K562 (cell line): ENCODE data around the gene PLEKHM3. TPM values are rescaled to one million over a fixed set of nuclear protein-coding genes. Genes with fewer than 3 reads are reported as not detected.

Source experiments
- ATAC-seq: fragments of 200-7000 bp; cut with Tn5 transposase; 3 replicates; pipeline ENCODE4 v1.9.1; 2020; ENCODE audit warnings: moderate library complexity
- BruUV-seq: library from RNA; stranded (reverse); fragments of 400-500 nt; replicated peaks from 2 replicates; lab custom pipeline; 2021; lab: Mats Ljungman, UMichigan
- CTCF ChIA-PET: fragments of 300-600 bp; formaldehyde crosslinking; extraction: SDS; loops from one replicate; lab custom pipeline; 2021; ENCODE audit warnings: low intra/inter-chr PET ratio; lab: Yijun Ruan, JAX
- POLR2A ChIA-PET: fragments of 300-600, 350-650 bp; sonication (Branson Sonifier 250); formaldehyde crosslinking; extraction: SDS; loops from one replicate; lab custom pipeline; 2021; ENCODE audit warnings: antibody characterized with exemption, inconsistent platforms; lab: Yijun Ruan, JAX
- DNase-seq, 4 experiments: peaks; one replicate each; pipeline versions ENCODE4 v3.0.0 to v3.0.0-alpha.2; 2011 to 2018; ENCODE audit warnings: low spot score in 3 of 4, mixed read lengths in 3 of 4; ENCODE audit errors: extremely low read depth in 1 of 4
- FAIRE-seq: peaks from 2 replicates; lab custom pipeline; 2011; peaks lifted over from hg19 to GRCh38; lab: Jason Lieb, UNC
- H2AFZ ChIP-seq: 2 replicates; pipeline ENCODE4 v1.6.0; 2011; ENCODE audit warnings: low read depth, low read length, control low read depth, inconsistent platforms
- H3K27ac ChIP-seq: fragments of 200-600 bp; 3 replicates; pipeline ENCODE4 v1.8.0; 2011; ENCODE audit warnings: low read depth, mild to moderate bottlenecking, control low read depth, inconsistent platforms, low read length, moderate library complexity, mixed read lengths; ENCODE audit errors: extremely low read depth
- H3K27me3 ChIP-seq, 2 experiments: fragments of 300-600 bp in 1 of 2; 2 replicates in 1 of 2; 3 replicates in 1 of 2; pipeline versions ENCODE4 v1.6.0 to v1.8.0; 2011; ENCODE audit warnings: inconsistent platforms in 2 of 2, low read length in 2 of 2, mild to moderate bottlenecking in 1 of 2, mixed read lengths in 1 of 2, moderate library complexity in 1 of 2; ENCODE audit not compliant: control insufficient read depth in 2 of 2, insufficient read depth in 2 of 2
- H3K36me3 ChIP-seq: fragments of 300-600 bp; 3 replicates; pipeline ENCODE4 v1.8.0; 2011; ENCODE audit warnings: mild to moderate bottlenecking, low read length, inconsistent platforms; ENCODE audit not compliant: control insufficient read depth, insufficient read depth
- H3K4me1 ChIP-seq, 2 experiments: fragments of 200-600 bp in 1 of 2; replicated peaks in 1 of 2; 2 replicates in 1 of 2; 3 replicates in 1 of 2; pipeline versions ENCODE4 v1.5.1 to v1.8.0; 2011; ENCODE audit warnings: inconsistent platforms in 2 of 2, low read length in 2 of 2, mild to moderate bottlenecking in 1 of 2, mixed read lengths in 1 of 2, moderate library complexity in 1 of 2; ENCODE audit not compliant: control insufficient read depth in 2 of 2, insufficient read depth in 2 of 2
- H3K4me2 ChIP-seq: 2 replicates; pipeline ENCODE4 v1.6.1; 2011; ENCODE audit warnings: low read length, control low read depth, inconsistent platforms, mixed read lengths; ENCODE audit not compliant: insufficient read depth
- H3K4me3 ChIP-seq: fragments of 200-600 bp; sonication (generic), shearing (Covaris generic); 2 replicates; pipeline ENCODE4 v1.5.1; 2016; ENCODE audit warnings: control low read depth, inconsistent platforms
- H3K79me2 ChIP-seq: fragments of 200-600 bp; 3 replicates; pipeline ENCODE4 v1.8.0; 2011; ENCODE audit warnings: low read length, inconsistent platforms; ENCODE audit not compliant: control insufficient read depth, insufficient read depth
- H3K9ac ChIP-seq, 2 experiments: 2 replicates each; pipeline versions ENCODE4 v1.6.0 to v1.6.1; 2011; ENCODE audit warnings: low read depth in 2 of 2, low read length in 2 of 2, control low read depth in 1 of 2, inconsistent platforms in 1 of 2, mild to moderate bottlenecking in 1 of 2, mixed read lengths in 1 of 2; ENCODE audit not compliant: insufficient read depth in 1 of 2
- H3K9me1 ChIP-seq: one replicate; pipeline ENCODE4 v1.6.0; 2011; ENCODE audit warnings: inconsistent platforms, mild to moderate bottlenecking, low read length, moderate library complexity; ENCODE audit not compliant: control insufficient read depth, insufficient read depth
- H3K9me3 ChIP-seq: replicated peaks from 2 replicates; pipeline ENCODE4 v1.5.1; 2011; ENCODE audit warnings: low read depth, low read length, inconsistent platforms; ENCODE audit not compliant: control insufficient read depth, insufficient read depth
- H4K20me1 ChIP-seq: replicated peaks from 2 replicates; pipeline ENCODE4 v1.6.1; 2011; ENCODE audit warnings: low read length, inconsistent platforms, mixed read lengths; ENCODE audit not compliant: control insufficient read depth, insufficient read depth
- ARHGAP35 ChIP-seq: fragments of 450-650 bp; IDR thresholded peaks from 2 replicates; pipeline ENCODE4 v1.6.1; 2018; ENCODE audit not compliant: partially characterized antibody
- CC2D1A ChIP-seq: fragments of 450-650 bp; IDR thresholded peaks from 2 replicates; pipeline ENCODE4 v1.6.1; 2017; ENCODE audit warnings: mild to moderate bottlenecking
- CHD4 ChIP-seq: fragments of 200-600 bp; sonication (generic); IDR thresholded peaks from 3 replicates; pipeline ENCODE4 v1.6.1; 2012; ENCODE audit warnings: low read depth, mild to moderate bottlenecking, mixed read lengths, low read length, inconsistent platforms; ENCODE audit not compliant: insufficient read depth, insufficient replicate concordance, poor library complexity, severe bottlenecking
- FOXJ3 ChIP-seq: sonication (generic); formaldehyde crosslinking; IDR thresholded peaks from 2 replicates; pipeline ENCODE4 v1.4.0; 2020; ENCODE audit warnings: mild to moderate bottlenecking, missing genetic modification reagents
- HCFC1 ChIP-seq: IDR thresholded peaks from 2 replicates; pipeline ENCODE4 v1.6.1; 2012; ENCODE audit warnings: low read depth, low read length, improper control_type of control experiment
- MAFF ChIP-seq: IDR thresholded peaks from 2 replicates; pipeline ENCODE4 v1.6.1; 2012; ENCODE audit warnings: low read length, improper control_type of control experiment
- MTA1 ChIP-seq: fragments of 450-650 bp; IDR thresholded peaks from 2 replicates; pipeline ENCODE4 v1.6.1; 2017; ENCODE audit warnings: borderline replicate concordance
- PHB ChIP-seq: fragments of 250-450 bp; sonication (Bioruptor Pico); IDR thresholded peaks from 2 replicates; pipeline ENCODE4 v1.5.0; 2021
- RBFOX2 ChIP-seq: fragments of 200-400 bp; formaldehyde crosslinking; IDR thresholded peaks from 2 replicates; pipeline ENCODE4 v1.6.1; 2017; ENCODE audit warnings: low read depth, mild to moderate bottlenecking, low read length, moderate library complexity
- SMAD4 ChIP-seq: fragments of 250-450 bp; sonication (Bioruptor Pico); conservative IDR thresholded peaks from 2 replicates; pipeline ENCODE4 v1.8.0; 2021; ENCODE audit warnings: inconsistent platforms, mild to moderate bottlenecking, moderate library complexity
- ZFP30 ChIP-seq: fragments of 250-450 bp; sonication (Bioruptor Pico); IDR thresholded peaks from 2 replicates; pipeline ENCODE4 v1.8.0; 2022; ENCODE audit warnings: moderate library complexity, mild to moderate bottlenecking, inconsistent platforms, borderline replicate concordance
- ZFPM2 ChIP-seq: fragments of 250-450 bp; sonication (Bioruptor Pico); IDR thresholded peaks from 2 replicates; pipeline ENCODE4 v1.5.1; 2022; ENCODE audit warnings: mild to moderate bottlenecking
- ZNF12 ChIP-seq: sonication (generic); formaldehyde crosslinking; IDR thresholded peaks from 2 replicates; pipeline ENCODE4 v1.4.0; 2020; ENCODE audit warnings: mild to moderate bottlenecking, missing genetic modification reagents
- ZNF212 ChIP-seq: fragments of 450-650 bp; formaldehyde crosslinking; IDR thresholded peaks from 2 replicates; pipeline ENCODE4 v1.4.0; 2020; ENCODE audit warnings: mild to moderate bottlenecking
- WGBS: fragments of 100-300 bp; shearing (Covaris generic); methylation state at CpG from one replicate; pipeline ENCODE4 v1.1.6; 2016; ENCODE audit warnings: low coverage, mixed read lengths; ENCODE audit not compliant: insufficient coverage; ENCODE audit errors: missing lambda C conversion rate; 5-methylcytosine and 5-hydroxymethylcytosine counted together
- in situ Hi-C: fragments of 300-500 bp; cut with MboI; formaldehyde crosslinking; loops from 4 replicates; pipeline ENCODE4 v1.15.0; 2018; ENCODE audit warnings: inconsistent platforms, mixed read lengths
- intact Hi-C: fragments of 100-400 bp; cut with micrococcal nuclease; formaldehyde crosslinking; loops from 2 replicates; pipeline ENCODE4 v1.14.2; 2022
- polyA plus RNA-seq, 8 experiments: library from polyadenylated mRNA; depleted of rRNA in 4 of 8; stranded (reverse) in 5 of 8; unstranded in 3 of 8; fragments of >200 nt; fragmentation: Nextera tagmentation in 2 of 8; fragmentation: Illumina TruSeq in 1 of 8; extraction: Ambion mirVana in 2 of 8; extraction: Trizol in 1 of 8; gene quantifications; 2 replicates each; pipeline versions ENCODE4 v1.2.1 to v1.2.3, GENCODE V29; 2011 to 2014; ENCODE audit warnings: inconsistent platforms in 1 of 8, missing spikeins in 1 of 8
- total RNA-seq, 7 experiments: library from RNA; depleted of rRNA in 6 of 7; stranded (reverse); fragments of >200 nt in 6 of 7; fragmentation: Illumina TruSeq in 2 of 7; extraction: Trizol in 2 of 7; gene quantifications; 2 replicates each; pipeline versions ENCODE4 v1.2.1 to v1.2.3, GENCODE V29; 2011 to 2021; ENCODE audit warnings: low replicate concordance in 1 of 7
- TF ChIP-seq, protein P1 (sequence below): fragments of 450-650 bp; IDR thresholded peaks from one replicate; pipeline ENCODE4 v1.6.1; 2018; ENCODE audit warnings: mild to moderate bottlenecking, moderate library complexity; ENCODE audit not compliant: partially characterized antibody
- TF ChIP-seq, protein P2 (sequence below): fragments of 250-450 bp; sonication (Bioruptor Pico); IDR thresholded peaks from 2 replicates; pipeline ENCODE4 v1.8.0; 2022; ENCODE audit warnings: moderate library complexity, mild to moderate bottlenecking, inconsistent platforms
- TF ChIP-seq, protein P3 (sequence below): fragments of 250-450 bp; sonication (Bioruptor Pico); IDR thresholded peaks from 2 replicates; pipeline ENCODE4 v1.4.0; 2020; ENCODE audit warnings: borderline replicate concordance

PLEKHM3 gene
- total and polyA plus RNA-seq, 9 of the 15 experiments (the other 6 are each of a cell fraction or from before 2014, with no cell fraction given), result 0.24 to 1.6 (median 1.0) TPM

DNA sequence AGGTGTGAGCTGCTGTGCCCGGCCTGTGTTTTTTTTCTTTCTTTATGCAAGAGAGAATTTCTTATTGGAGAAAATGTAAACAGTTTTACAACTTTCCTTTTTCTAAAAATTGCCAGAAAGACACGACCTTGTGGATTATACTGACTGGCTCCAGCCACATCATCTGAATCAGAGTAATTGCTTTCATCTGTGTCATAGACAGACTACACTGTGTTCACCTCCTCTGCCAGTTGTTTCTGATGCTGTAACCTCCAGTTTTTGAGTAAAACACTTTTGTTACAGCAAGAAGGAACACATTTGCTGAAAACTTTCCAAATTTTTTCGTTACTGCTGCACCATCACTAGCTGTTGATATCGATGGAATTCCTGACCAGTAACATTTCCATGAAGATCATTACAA is 43.9 kb upstream of the PLEKHM3 start:
- FAIRE-seq (no peak), DNase-seq (no peak), ATAC-seq (no peak)
- no peak for TF ChIP-seq CC2D1A
- no peak for TF ChIP-seq CHD4
- TF ChIP-seq ZNF12 (CRISPR knock-in tag), result no peak
- TF ChIP-seq, protein P1, sequence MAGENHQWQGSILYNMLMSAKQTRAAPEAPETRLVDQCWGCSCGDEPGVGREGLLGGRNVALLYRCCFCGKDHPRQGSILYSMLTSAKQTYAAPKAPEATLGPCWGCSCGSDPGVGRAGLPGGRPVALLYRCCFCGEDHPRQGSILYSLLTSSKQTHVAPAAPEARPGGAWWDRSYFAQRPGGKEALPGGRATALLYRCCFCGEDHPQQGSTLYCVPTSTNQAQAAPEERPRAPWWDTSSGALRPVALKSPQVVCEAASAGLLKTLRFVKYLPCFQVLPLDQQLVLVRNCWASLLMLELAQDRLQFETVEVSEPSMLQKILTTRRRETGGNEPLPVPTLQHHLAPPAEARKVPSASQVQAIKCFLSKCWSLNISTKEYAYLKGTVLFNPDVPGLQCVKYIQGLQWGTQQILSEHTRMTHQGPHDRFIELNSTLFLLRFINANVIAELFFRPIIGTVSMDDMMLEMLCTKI, result no peak
- TF ChIP-seq SMAD4 (CRISPR knock-in tag), result no peak
- TF ChIP-seq ZNF212, result no peak
- no peak for TF ChIP-seq ZFP30
- TF ChIP-seq ARHGAP35, result no peak
- no peak for TF ChIP-seq FOXJ3 (CRISPR knock-in tag)
- TF ChIP-seq PHB (CRISPR knock-in tag), result no peak
- no peak for TF ChIP-seq MAFF
- TF ChIP-seq MTA1, result no peak
- TF ChIP-seq, protein P2, sequence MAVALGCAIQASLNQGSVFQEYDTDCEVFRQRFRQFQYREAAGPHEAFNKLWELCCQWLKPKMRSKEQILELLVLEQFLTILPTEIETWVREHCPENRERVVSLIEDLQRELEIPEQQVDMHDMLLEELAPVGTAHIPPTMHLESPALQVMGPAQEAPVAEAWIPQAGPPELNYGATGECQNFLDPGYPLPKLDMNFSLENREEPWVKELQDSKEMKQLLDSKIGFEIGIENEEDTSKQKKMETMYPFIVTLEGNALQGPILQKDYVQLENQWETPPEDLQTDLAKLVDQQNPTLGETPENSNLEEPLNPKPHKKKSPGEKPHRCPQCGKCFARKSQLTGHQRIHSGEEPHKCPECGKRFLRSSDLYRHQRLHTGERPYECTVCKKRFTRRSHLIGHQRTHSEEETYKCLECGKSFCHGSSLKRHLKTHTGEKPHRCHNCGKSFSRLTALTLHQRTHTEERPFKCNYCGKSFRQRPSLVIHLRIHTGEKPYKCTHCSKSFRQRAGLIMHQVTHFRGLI (CRISPR knock-in tag), result no peak
- TF ChIP-seq RBFOX2, result no peak
- no peak for TF ChIP-seq HCFC1
- TF ChIP-seq, protein P3, sequence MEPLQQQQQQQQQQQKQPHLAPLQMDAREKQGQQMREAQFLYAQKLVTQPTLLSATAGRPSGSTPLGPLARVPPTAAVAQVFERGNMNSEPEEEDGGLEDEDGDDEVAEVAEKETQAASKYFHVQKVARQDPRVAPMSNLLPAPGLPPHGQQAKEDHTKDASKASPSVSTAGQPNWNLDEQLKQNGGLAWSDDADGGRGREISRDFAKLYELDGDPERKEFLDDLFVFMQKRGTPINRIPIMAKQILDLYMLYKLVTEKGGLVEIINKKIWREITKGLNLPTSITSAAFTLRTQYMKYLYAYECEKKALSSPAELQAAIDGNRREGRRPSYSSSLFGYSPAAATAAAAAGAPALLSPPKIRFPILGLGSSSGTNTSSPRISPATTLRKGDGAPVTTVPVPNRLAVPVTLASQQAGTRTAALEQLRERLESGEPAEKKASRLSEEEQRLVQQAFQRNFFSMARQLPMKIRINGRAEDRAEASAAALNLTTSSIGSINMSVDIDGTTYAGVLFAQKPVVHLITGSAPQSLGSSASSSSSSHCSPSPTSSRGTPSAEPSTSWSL (CRISPR knock-in tag), result no peak
- TF ChIP-seq ZFPM2 (CRISPR knock-in tag), result no peak
- Histone ChIP-seq H3K36me3 (no peaks in the 10 kb centered on the region), H4K20me1 (no peaks in the 10 kb centered on the region), H3K79me2 (no peaks in the 10 kb centered on the region), H3K27ac (no peak overlapping the region), H3K4me2 (no peak overlapping the region), H2AFZ (no peak overlapping the region), H3K9ac (no peak overlapping the region), H3K27me3 (no peaks in the 10 kb centered on the region; a peak in 1 of 5 replicates), H3K9me1 (no peaks in the 10 kb centered on the region), H3K9me3 (no peaks in the 10 kb centered on the region), H3K4me1 (peaks cover 0 to 6% of the 10 kb centered on the region in 2 experiments; a peak in 3 of 5 replicates), H3K4me3 (no peak overlapping the region)
- no TSS peak for BruUV-seq
- in situ Hi-C loops, result no loop called here
- ChIA-PET CTCF (interaction anchor here (0.7 kb wide), 1 partner anchor 22 kb away, joined by 4 read pairs; no protein-coding TSS in a partner anchor), POLR2A (interaction anchor here (0.6 to 2.2 kb wide), 2 partner anchors 320 to 344 kb away, joined by 4 read pairs; no protein-coding TSS in a partner anchor)
- intact Hi-C loops, result no loop called here
- 3% methylated on average over 4 of the region's 4 CpGs for WGBS
